GM18498 (cell line): ENCODE results near the gene NEIL3.
"Not testable (repeated sequence)": the region's sequence is repeated elsewhere in the genome, so short reads cannot be mapped to it uniquely, and the experiment has no call there.

Experiments used
- ATAC-seq: cut with Tn5 transposase; IDR thresholded peaks from one replicate; pipeline ENCODE4 v1.9.1; 2021; ENCODE audit warnings: mild to moderate bottlenecking, moderate library complexity; ENCODE audit not compliant: unreplicated experiment

NEIL3 gene

GRCh38 chr4:177297785-177298391 lies 11.8 kb upstream of the NEIL3 start:
- ATAC-seq = no peak

GRCh38 chr4:177301126-177301639 lies 8.5 kb upstream of the NEIL3 start:
- no peak for ATAC-seq

GRCh38 chr4:177302371-177303100 lies 7.1 kb upstream of the NEIL3 start:
- ATAC-seq = no peak

- no peak for ATAC-seq
Measured at GRCh38 chr4:177304094-177304493, 5.6 kb upstream of the NEIL3 start.

- not testable (repeated sequence) for ATAC-seq
Measured at GRCh38 chr4:177304864-177305263, 4.8 kb upstream of the NEIL3 start.

- no peak for ATAC-seq
Measured at GRCh38 chr4:177308125-177308524, 1.5 kb upstream of the NEIL3 start.

GRCh38 chr4:177308847-177309521 lies 690 bp upstream of the NEIL3 start:
- ATAC-seq = no peak

- no peak for ATAC-seq
Measured at GRCh38 chr4:177311589-177311988, 1.9 kb downstream of the NEIL3 start.

GRCh38 chr4:177313263-177313662 lies 3.6 kb downstream of the NEIL3 start:
- ATAC-seq = no peak

GRCh38 chr4:177315767-177316464 lies 6.2 kb downstream of the NEIL3 start:
- peak; percentile 53 for ATAC-seq

GRCh38 chr4:177320721-177321120 lies 11.0 kb downstream of the NEIL3 start:
- no peak for ATAC-seq

GRCh38 chr4:177321647-177322046 lies 12.0 kb downstream of the NEIL3 start:
- ATAC-seq = no peak

- ATAC-seq = no peak
Measured at GRCh38 chr4:177322266-177322665, 12.6 kb downstream of the NEIL3 start.

GRCh38 chr4:177322881-177323280 lies 13.2 kb downstream of the NEIL3 start:
- no peak for ATAC-seq

GRCh38 chr4:177323416-177323815 lies 13.7 kb downstream of the NEIL3 start:
- ATAC-seq = no peak

- no peak for ATAC-seq
Measured at GRCh38 chr4:177332119-177332518, 22.4 kb downstream of the NEIL3 start.

GRCh38 chr4:177339477-177340374 lies 30.1 kb downstream of the NEIL3 start:
- peak; percentile 96 for ATAC-seq

- no peak for ATAC-seq
Measured at GRCh38 chr4:177348348-177348747, 38.7 kb downstream of the NEIL3 start.

GRCh38 chr4:177349191-177349590 lies 39.5 kb downstream of the NEIL3 start:
- no peak for ATAC-seq

GRCh38 chr4:177351622-177352244 lies 42.1 kb downstream of the NEIL3 start:
- no peak for ATAC-seq
